Measurements from ENCODE around the gene MEGF10. TPM values are rescaled to one million over a fixed set of nuclear protein-coding genes. Genes with fewer than 3 reads are reported as not detected.
A peak's percentile ranks its signal among the peaks of the same experiment; 100 is the strongest.
"Not testable (repeated sequence)": the region's sequence is repeated elsewhere in the genome, so short reads cannot be mapped to it uniquely, and the experiment has no call there.

MEGF10 gene
- total RNA-seq, 2 experiments from 2014 or later, result not detected

- Mint-ChIP-seq H3K4me3 (no peak overlapping the region), H3K27ac (no peak overlapping the region), H3K27me3 (ENCODE audit: low read depth) (peaks cover 21% of the 10 kb centered on the region), H3K36me3 (ENCODE audit: low read depth) (no peaks in the 10 kb centered on the region), H3K4me1 (ENCODE audit: low read depth) (peaks cover 12% of the 10 kb centered on the region), H3K9me3 (ENCODE audit: insufficient read depth) (no peaks in the 10 kb centered on the region)
- POLR2A ChIA-PET, result no interaction called here
- CTCF ChIA-PET, result interaction anchor here (1.2 kb wide), 1 partner anchor 14 kb away, joined by 3 read pairs; no protein-coding TSS in a partner anchor
- no peak for ATAC-seq
- DNase-seq, result no peak
Measured at GRCh38 chr5:127316011-127316410, 25.4 kb downstream of the MEGF10 start.

- POLR2A ChIA-PET; ATAC-seq; CTCF ChIA-PET; H3K4me3 Mint-ChIP-seq; H3K36me3 Mint-ChIP-seq (ENCODE audit: low read depth); DNase-seq; H3K27ac Mint-ChIP-seq; H3K9me3 Mint-ChIP-seq (ENCODE audit: insufficient read depth): not testable (repeated sequence)
- H3K4me1 Mint-ChIP-seq (ENCODE audit: low read depth), result peaks cover 24% of the 10 kb centered on the region
- peaks cover 24% of the 10 kb centered on the region for H3K27me3 Mint-ChIP-seq (ENCODE audit: low read depth)
Measured at GRCh38 chr5:127317385-127317784, 26.8 kb downstream of the MEGF10 start.

- no peaks in the 10 kb centered on the region for H3K36me3 Mint-ChIP-seq (ENCODE audit: low read depth)
- no peak overlapping the region for H3K4me3 Mint-ChIP-seq
- POLR2A ChIA-PET, result no interaction called here
Measured at GRCh38 chr5:127320032-127320965, 29.7 kb downstream of the MEGF10 start.

GRCh38 chr5:127321465-127321864 lies 30.9 kb downstream of the MEGF10 start:
- H3K9me3 Mint-ChIP-seq (ENCODE audit: insufficient read depth), result no peaks in the 10 kb centered on the region

More at GRCh38 chr5:127320032-127320965, 29.7 kb downstream of the MEGF10 start:
- Mint-ChIP-seq H3K27ac (no peak overlapping the region), H3K9me3 (ENCODE audit: insufficient read depth) (no peaks in the 10 kb centered on the region), H3K4me1 (ENCODE audit: low read depth) (peaks cover 24% of the 10 kb centered on the region), H3K27me3 (ENCODE audit: low read depth) (peaks cover 18% of the 10 kb centered on the region)
- ATAC-seq, result peak; percentile 55
- CTCF ChIA-PET, result interaction anchor here (0.9 kb wide), 1 partner anchor 54 kb away, joined by 3 read pairs; no protein-coding TSS in a partner anchor
- DNase-seq, result peak; percentile 27

GRCh38 chr5:127322403-127322802 lies 31.8 kb downstream of the MEGF10 start:
- ATAC-seq (no peak), DNase-seq (no peak)
- H3K4me3 Mint-ChIP-seq, result no peak overlapping the region
- no peaks in the 10 kb centered on the region for H3K9me3 Mint-ChIP-seq (ENCODE audit: insufficient read depth)
- peaks cover 10% of the 10 kb centered on the region for H3K27me3 Mint-ChIP-seq (ENCODE audit: low read depth)
- no peak overlapping the region for H3K27ac Mint-ChIP-seq
- peaks cover 24% of the 10 kb centered on the region for H3K4me1 Mint-ChIP-seq (ENCODE audit: low read depth)
- ChIA-PET CTCF (no interaction called here), POLR2A (no interaction called here)
- no peaks in the 10 kb centered on the region for H3K36me3 Mint-ChIP-seq (ENCODE audit: low read depth)

More at GRCh38 chr5:127321465-127321864, 30.9 kb downstream of the MEGF10 start:
- POLR2A ChIA-PET, result no interaction called here
- no peak for ATAC-seq
- H3K4me3 Mint-ChIP-seq, result no peak overlapping the region
- CTCF ChIA-PET, result no interaction called here
- H3K27me3 Mint-ChIP-seq (ENCODE audit: low read depth), result peaks cover 16% of the 10 kb centered on the region
- H3K4me1 Mint-ChIP-seq (ENCODE audit: low read depth), result peaks cover 24% of the 10 kb centered on the region
- H3K36me3 Mint-ChIP-seq (ENCODE audit: low read depth), result no peaks in the 10 kb centered on the region
- DNase-seq, result no peak
- no peak overlapping the region for H3K27ac Mint-ChIP-seq

GRCh38 chr5:127324756-127325155 lies 34.2 kb downstream of the MEGF10 start:
- CTCF ChIA-PET, result interaction anchor here (1.3 kb wide), 1 partner anchor 11 kb away, joined by 4 read pairs; no protein-coding TSS in a partner anchor
- peaks cover 7% of the 10 kb centered on the region for H3K27me3 Mint-ChIP-seq (ENCODE audit: low read depth)
- no peak overlapping the region for H3K27ac Mint-ChIP-seq
- POLR2A ChIA-PET, result no interaction called here
- H3K9me3 Mint-ChIP-seq (ENCODE audit: insufficient read depth), result no peaks in the 10 kb centered on the region
- DNase-seq (no peak), ATAC-seq (no peak)
- no peaks in the 10 kb centered on the region for H3K36me3 Mint-ChIP-seq (ENCODE audit: low read depth)
- peaks cover 24% of the 10 kb centered on the region for H3K4me1 Mint-ChIP-seq (ENCODE audit: low read depth)
- H3K4me3 Mint-ChIP-seq, result no peak overlapping the region

GRCh38 chr5:127326431-127326830 lies 35.8 kb downstream of the MEGF10 start:
- ATAC-seq (no peak), DNase-seq (no peak)
- H3K4me1 Mint-ChIP-seq (ENCODE audit: low read depth), result peaks cover 8% of the 10 kb centered on the region
- CTCF ChIA-PET, result interaction anchor here (0.8 kb wide), 1 partner anchor 165 kb away, joined by 3 read pairs; no protein-coding TSS in a partner anchor
- peaks cover 12% of the 10 kb centered on the region for H3K27me3 Mint-ChIP-seq (ENCODE audit: low read depth)
- H3K27ac Mint-ChIP-seq, result no peak overlapping the region
- H3K4me3 Mint-ChIP-seq, result no peak overlapping the region
- POLR2A ChIA-PET, result no interaction called here
- no peaks in the 10 kb centered on the region for H3K9me3 Mint-ChIP-seq (ENCODE audit: insufficient read depth)
- no peaks in the 10 kb centered on the region for H3K36me3 Mint-ChIP-seq (ENCODE audit: low read depth)

GRCh38 chr5:127326976-127327755 lies 36.6 kb downstream of the MEGF10 start:
- DNase-seq, result no peak
- Mint-ChIP-seq H3K27ac (no peak overlapping the region), H3K9me3 (ENCODE audit: insufficient read depth) (no peaks in the 10 kb centered on the region), H3K4me3 (no peak overlapping the region), H3K36me3 (ENCODE audit: low read depth) (no peaks in the 10 kb centered on the region), H3K27me3 (ENCODE audit: low read depth) (peaks cover 15% of the 10 kb centered on the region), H3K4me1 (ENCODE audit: low read depth) (peaks cover 2% of the 10 kb centered on the region)
- ChIA-PET CTCF (interaction anchor here (0.8 kb wide), 1 partner anchor 164 kb away, joined by 3 read pairs; no protein-coding TSS in a partner anchor), POLR2A (no interaction called here)
- ATAC-seq, result no peak

- ATAC-seq, result no peak
- H3K27me3 Mint-ChIP-seq (ENCODE audit: low read depth), result peaks cover 22% of the 10 kb centered on the region
- ChIA-PET CTCF (interaction anchor here (0.6 to 1.5 kb wide), 2 partner anchors 14 to 52 kb away, joined by 3 read pairs; no protein-coding TSS in a partner anchor), POLR2A (no interaction called here)
- no peak overlapping the region for H3K27ac Mint-ChIP-seq
- H3K36me3 Mint-ChIP-seq (ENCODE audit: low read depth), result no peaks in the 10 kb centered on the region
- H3K9me3 Mint-ChIP-seq (ENCODE audit: insufficient read depth), result no peaks in the 10 kb centered on the region
- DNase-seq, result no peak
- H3K4me1 Mint-ChIP-seq (ENCODE audit: low read depth), result no peaks in the 10 kb centered on the region
- H3K4me3 Mint-ChIP-seq, result no peak overlapping the region
Measured at GRCh38 chr5:127330116-127330515, 39.5 kb downstream of the MEGF10 start.

GRCh38 chr5:127331890-127332649 lies 41.5 kb downstream of the MEGF10 start:
- Mint-ChIP-seq H3K9me3 (ENCODE audit: insufficient read depth) (no peaks in the 10 kb centered on the region), H3K27ac (no peak overlapping the region), H3K4me3 (no peak overlapping the region), H3K36me3 (ENCODE audit: low read depth) (no peaks in the 10 kb centered on the region), H3K27me3 (ENCODE audit: low read depth) (peaks cover 35% of the 10 kb centered on the region), H3K4me1 (ENCODE audit: low read depth) (no peaks in the 10 kb centered on the region)
- ChIA-PET POLR2A (no interaction called here), CTCF (interaction anchor here (0.6 to 0.8 kb wide), 2 partner anchors 18 to 19 kb away, joined by 3 to 4 read pairs; no protein-coding TSS in a partner anchor)
- no peak for ATAC-seq
- DNase-seq, result no peak

GRCh38 chr5:127333483-127333882 lies 42.9 kb downstream of the MEGF10 start:
- Mint-ChIP-seq H3K9me3 (ENCODE audit: insufficient read depth) (no peaks in the 10 kb centered on the region), H3K27me3 (ENCODE audit: low read depth) (peaks cover 33% of the 10 kb centered on the region), H3K4me1 (ENCODE audit: low read depth) (no peaks in the 10 kb centered on the region), H3K36me3 (ENCODE audit: low read depth) (no peaks in the 10 kb centered on the region), H3K4me3 (no peak overlapping the region), H3K27ac (no peak overlapping the region)
- ChIA-PET POLR2A (no interaction called here), CTCF (no interaction called here)
- no peak for ATAC-seq
- no peak for DNase-seq
